SK-N-SH treated with all-trans-retinoic acid at 6 μM for 48 hours (cell line): ENCODE data around the gene DPYSL3.

Experiments used
- CSDC2 ChIP-seq: fragments of 250-450 bp; sonication (Bioruptor Pico); IDR thresholded peaks from 2 replicates; pipeline ENCODE4 v1.5.0; 2020; ENCODE audit warnings: mild to moderate bottlenecking, moderate library complexity
- TCF4 ChIP-seq: fragments of 250-450 bp; sonication (Bioruptor Pico); IDR thresholded peaks from 2 replicates; pipeline ENCODE4 v1.8.0; 2021; ENCODE audit warnings: mild to moderate bottlenecking, moderate library complexity, borderline replicate concordance
- TF ChIP-seq, protein P1 (sequence below): fragments of 250-450 bp; sonication (Bioruptor Pico); IDR thresholded peaks from 2 replicates; pipeline ENCODE4 v1.8.0; 2020; ENCODE audit warnings: mild to moderate bottlenecking, moderate library complexity, borderline replicate concordance
- TF ChIP-seq, protein P2 (sequence below): fragments of 250-450 bp; sonication (Bioruptor Pico); IDR thresholded peaks from 2 replicates; pipeline ENCODE4 v1.5.1; 2021; ENCODE audit warnings: mild to moderate bottlenecking, moderate library complexity

GRCh38 chr5:147490989-147491388 is 18.9 kb downstream of the DPYSL3 start:
- TF ChIP-seq, protein P1, sequence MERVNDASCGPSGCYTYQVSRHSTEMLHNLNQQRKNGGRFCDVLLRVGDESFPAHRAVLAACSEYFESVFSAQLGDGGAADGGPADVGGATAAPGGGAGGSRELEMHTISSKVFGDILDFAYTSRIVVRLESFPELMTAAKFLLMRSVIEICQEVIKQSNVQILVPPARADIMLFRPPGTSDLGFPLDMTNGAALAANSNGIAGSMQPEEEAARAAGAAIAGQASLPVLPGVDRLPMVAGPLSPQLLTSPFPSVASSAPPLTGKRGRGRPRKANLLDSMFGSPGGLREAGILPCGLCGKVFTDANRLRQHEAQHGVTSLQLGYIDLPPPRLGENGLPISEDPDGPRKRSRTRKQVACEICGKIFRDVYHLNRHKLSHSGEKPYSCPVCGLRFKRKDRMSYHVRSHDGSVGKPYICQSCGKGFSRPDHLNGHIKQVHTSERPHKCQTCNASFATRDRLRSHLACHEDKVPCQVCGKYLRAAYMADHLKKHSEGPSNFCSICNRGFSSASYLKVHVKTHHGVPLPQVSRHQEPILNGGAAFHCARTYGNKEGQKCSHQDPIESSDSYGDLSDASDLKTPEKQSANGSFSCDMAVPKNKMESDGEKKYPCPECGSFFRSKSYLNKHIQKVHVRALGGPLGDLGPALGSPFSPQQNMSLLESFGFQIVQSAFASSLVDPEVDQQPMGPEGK = no peak
- TF ChIP-seq, protein P2, sequence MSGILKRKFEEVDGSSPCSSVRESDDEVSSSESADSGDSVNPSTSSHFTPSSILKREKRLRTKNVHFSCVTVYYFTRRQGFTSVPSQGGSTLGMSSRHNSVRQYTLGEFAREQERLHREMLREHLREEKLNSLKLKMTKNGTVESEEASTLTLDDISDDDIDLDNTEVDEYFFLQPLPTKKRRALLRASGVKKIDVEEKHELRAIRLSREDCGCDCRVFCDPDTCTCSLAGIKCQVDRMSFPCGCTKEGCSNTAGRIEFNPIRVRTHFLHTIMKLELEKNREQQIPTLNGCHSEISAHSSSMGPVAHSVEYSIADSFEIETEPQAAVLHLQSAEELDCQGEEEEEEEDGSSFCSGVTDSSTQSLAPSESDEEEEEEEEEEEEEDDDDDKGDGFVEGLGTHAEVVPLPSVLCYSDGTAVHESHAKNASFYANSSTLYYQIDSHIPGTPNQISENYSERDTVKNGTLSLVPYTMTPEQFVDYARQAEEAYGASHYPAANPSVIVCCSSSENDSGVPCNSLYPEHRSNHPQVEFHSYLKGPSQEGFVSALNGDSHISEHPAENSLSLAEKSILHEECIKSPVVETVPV (CRISPR knock-in tag) = no peak
- no peak for TF ChIP-seq TCF4 (CRISPR knock-in tag)
- TF ChIP-seq CSDC2 = no peak
